Activated naive CD8-positive, alpha-beta T cell treated with anti-CD3 and anti-CD28 coated beads for 36 hours (primary cell): ENCODE measurements around the gene TRMT5. TPM values are rescaled to one million over a fixed set of nuclear protein-coding genes. Genes with fewer than 3 reads are reported as not detected.

Experiments
- DNase-seq: peaks from one replicate; pipeline ENCODE4 v3.0.0; 2021
- H3K27ac Mint-ChIP-seq: one replicate; pipeline ENCODE4 v1.8.0; 2022; ENCODE audit warnings: mild to moderate bottlenecking, moderate library complexity, mixed read lengths
- H3K27me3 Mint-ChIP-seq: one replicate; pipeline ENCODE4 v1.8.0; 2022; ENCODE audit warnings: mild to moderate bottlenecking, mixed read lengths
- H3K36me3 Mint-ChIP-seq: one replicate; pipeline ENCODE4 v1.8.0; 2021; ENCODE audit warnings: mild to moderate bottlenecking, mixed read lengths
- H3K4me1 Mint-ChIP-seq: one replicate; pipeline ENCODE4 v1.8.0; 2021; ENCODE audit warnings: mixed read lengths
- H3K4me3 Mint-ChIP-seq: one replicate; pipeline ENCODE4 v1.8.0; 2022; ENCODE audit warnings: mild to moderate bottlenecking, moderate library complexity, mixed read lengths
- H3K9me3 Mint-ChIP-seq: one replicate; pipeline ENCODE4 v1.8.0; 2022; ENCODE audit warnings: mixed read lengths
- total RNA-seq, 2 experiments: library from RNA; stranded (reverse); gene quantifications; one replicate each; pipeline ENCODE4 v1.2.3, GENCODE V29; 2021

TRMT5 gene
- total RNA-seq, 2 experiments from 2014 or later: 20.8 to 24.8 TPM

GRCh38 chr14:60973070-60973469 is 7.8 kb downstream of the TRMT5 start:
- Mint-ChIP-seq H3K4me1 (peaks cover 8% of the 10 kb centered on the region), H3K9me3 (no peaks in the 10 kb centered on the region), H3K4me3 (no peak overlapping the region), H3K27ac (no peak overlapping the region), H3K36me3 (peaks cover 45% of the 10 kb centered on the region), H3K27me3 (no peaks in the 10 kb centered on the region)
- no peak for DNase-seq

- no peaks in the 10 kb centered on the region for H3K9me3 Mint-ChIP-seq
- peaks cover 39% of the 10 kb centered on the region for H3K36me3 Mint-ChIP-seq
- H3K27me3 Mint-ChIP-seq: no peaks in the 10 kb centered on the region
- peaks cover 8% of the 10 kb centered on the region for H3K4me1 Mint-ChIP-seq
- H3K4me3 Mint-ChIP-seq: no peak overlapping the region
- no peak for DNase-seq
- no peak overlapping the region for H3K27ac Mint-ChIP-seq
These were observed 8.6 kb downstream of the TRMT5 start for GRCh38 chr14:60972295-60972694.

- no peak overlapping the region for H3K27ac Mint-ChIP-seq
- H3K9me3 Mint-ChIP-seq: no peaks in the 10 kb centered on the region
- H3K36me3 Mint-ChIP-seq: peaks cover 29% of the 10 kb centered on the region
- no peak for DNase-seq
- H3K4me3 Mint-ChIP-seq: no peak overlapping the region
- H3K27me3 Mint-ChIP-seq: no peaks in the 10 kb centered on the region
- H3K4me1 Mint-ChIP-seq: peaks cover 5% of the 10 kb centered on the region
These were observed 9.6 kb downstream of the TRMT5 start for GRCh38 chr14:60971271-60971670.

GRCh38 chr14:60970146-60970545 is 10.7 kb downstream of the TRMT5 start:
- DNase-seq: no peak
- peaks cover 26% of the 10 kb centered on the region for H3K36me3 Mint-ChIP-seq
- H3K27me3 Mint-ChIP-seq: no peaks in the 10 kb centered on the region
- no peak overlapping the region for H3K4me3 Mint-ChIP-seq
- no peaks in the 10 kb centered on the region for H3K9me3 Mint-ChIP-seq
- H3K27ac Mint-ChIP-seq: no peak overlapping the region
- peaks cover 6% of the 10 kb centered on the region for H3K4me1 Mint-ChIP-seq

GRCh38 chr14:60968671-60969070 is 12.2 kb downstream of the TRMT5 start:
- no peak overlapping the region for H3K4me3 Mint-ChIP-seq
- peaks cover 11% of the 10 kb centered on the region for H3K4me1 Mint-ChIP-seq
- H3K9me3 Mint-ChIP-seq: no peaks in the 10 kb centered on the region
- H3K27ac Mint-ChIP-seq: no peak overlapping the region
- H3K36me3 Mint-ChIP-seq: peaks cover 21% of the 10 kb centered on the region
- no peak for DNase-seq
- H3K27me3 Mint-ChIP-seq: no peaks in the 10 kb centered on the region

GRCh38 chr14:60968099-60968498 is 12.8 kb downstream of the TRMT5 start:
- no peak for DNase-seq
- Mint-ChIP-seq H3K9me3 (no peaks in the 10 kb centered on the region), H3K4me3 (no peak overlapping the region), H3K4me1 (peaks cover 12% of the 10 kb centered on the region), H3K36me3 (peaks cover 19% of the 10 kb centered on the region), H3K27ac (no peak overlapping the region), H3K27me3 (no peaks in the 10 kb centered on the region)

- Mint-ChIP-seq H3K4me3 (no peak overlapping the region), H3K4me1 (peaks cover 12% of the 10 kb centered on the region), H3K36me3 (peaks cover 5% of the 10 kb centered on the region), H3K27me3 (no peaks in the 10 kb centered on the region), H3K9me3 (no peaks in the 10 kb centered on the region), H3K27ac (no peak overlapping the region)
- no peak for DNase-seq
These were observed 15.5 kb downstream of the TRMT5 start for GRCh38 chr14:60965402-60965801.

- Mint-ChIP-seq H3K4me1 (peaks cover 12% of the 10 kb centered on the region), H3K4me3 (no peak overlapping the region), H3K27ac (no peak overlapping the region), H3K27me3 (no peaks in the 10 kb centered on the region), H3K9me3 (no peaks in the 10 kb centered on the region), H3K36me3 (peaks cover 5% of the 10 kb centered on the region)
- DNase-seq: no peak
These were observed 16.0 kb downstream of the TRMT5 start for GRCh38 chr14:60964904-60965303.

- Mint-ChIP-seq H3K27ac (no peak overlapping the region), H3K27me3 (no peaks in the 10 kb centered on the region), H3K36me3 (peaks cover 15% of the 10 kb centered on the region), H3K9me3 (peaks cover 1% of the 10 kb centered on the region), H3K4me3 (no peak overlapping the region), H3K4me1 (peaks cover 12% of the 10 kb centered on the region)
- DNase-seq: no peak
These were observed 17.1 kb downstream of the TRMT5 start for GRCh38 chr14:60963761-60964160.

GRCh38 chr14:60958146-60958545 is 22.7 kb downstream of the TRMT5 start:
- no peak overlapping the region for H3K27ac Mint-ChIP-seq
- no peak for DNase-seq
- peaks cover 47% of the 10 kb centered on the region for H3K36me3 Mint-ChIP-seq
- H3K27me3 Mint-ChIP-seq: no peaks in the 10 kb centered on the region
- peaks cover 32% of the 10 kb centered on the region for H3K9me3 Mint-ChIP-seq
- no peak overlapping the region for H3K4me3 Mint-ChIP-seq
- peaks cover 3% of the 10 kb centered on the region for H3K4me1 Mint-ChIP-seq

- no peak overlapping the region for H3K4me3 Mint-ChIP-seq
- H3K4me1 Mint-ChIP-seq: peaks cover 3% of the 10 kb centered on the region
- no peaks in the 10 kb centered on the region for H3K27me3 Mint-ChIP-seq
- H3K9me3 Mint-ChIP-seq: peaks cover 32% of the 10 kb centered on the region
- H3K36me3 Mint-ChIP-seq: peaks cover 47% of the 10 kb centered on the region
- DNase-seq: no peak
- H3K27ac Mint-ChIP-seq: peak overlapping the region; percentile 62
These were observed 24.2 kb downstream of the TRMT5 start for GRCh38 chr14:60956632-60957031.

- peak overlapping the region; percentile 62 for H3K27ac Mint-ChIP-seq
- peaks cover 3% of the 10 kb centered on the region for H3K4me1 Mint-ChIP-seq
- peaks cover 45% of the 10 kb centered on the region for H3K36me3 Mint-ChIP-seq
- no peak overlapping the region for H3K4me3 Mint-ChIP-seq
- no peaks in the 10 kb centered on the region for H3K27me3 Mint-ChIP-seq
- peaks cover 32% of the 10 kb centered on the region for H3K9me3 Mint-ChIP-seq
- no peak for DNase-seq
These were observed 24.7 kb downstream of the TRMT5 start for GRCh38 chr14:60956202-60956601.

- Mint-ChIP-seq H3K4me1 (peaks cover 3% of the 10 kb centered on the region), H3K27me3 (no peaks in the 10 kb centered on the region), H3K4me3 (no peak overlapping the region), H3K9me3 (peaks cover 19% of the 10 kb centered on the region), H3K27ac (no peak overlapping the region), H3K36me3 (peaks cover 28% of the 10 kb centered on the region)
- DNase-seq: no peak
These were observed 29.0 kb downstream of the TRMT5 start for GRCh38 chr14:60951776-60952435.

GRCh38 chr14:60946773-60947172 is 34.1 kb downstream of the TRMT5 start:
- H3K36me3 Mint-ChIP-seq: peaks cover 16% of the 10 kb centered on the region
- no peak overlapping the region for H3K4me3 Mint-ChIP-seq
- DNase-seq: no peak
- H3K9me3 Mint-ChIP-seq: no peaks in the 10 kb centered on the region
- no peaks in the 10 kb centered on the region for H3K27me3 Mint-ChIP-seq
- no peak overlapping the region for H3K27ac Mint-ChIP-seq
- peaks cover 10% of the 10 kb centered on the region for H3K4me1 Mint-ChIP-seq

GRCh38 chr14:60945984-60946383 is 34.9 kb downstream of the TRMT5 start:
- peak overlapping the region; percentile 30 for H3K27ac Mint-ChIP-seq
- no peak overlapping the region for H3K4me3 Mint-ChIP-seq
- no peak for DNase-seq
- H3K27me3 Mint-ChIP-seq: no peaks in the 10 kb centered on the region
- H3K36me3 Mint-ChIP-seq: peaks cover 22% of the 10 kb centered on the region
- no peaks in the 10 kb centered on the region for H3K9me3 Mint-ChIP-seq
- peaks cover 10% of the 10 kb centered on the region for H3K4me1 Mint-ChIP-seq

GRCh38 chr14:60944204-60944603 is 36.7 kb downstream of the TRMT5 start:
- H3K4me1 Mint-ChIP-seq: peaks cover 10% of the 10 kb centered on the region
- H3K36me3 Mint-ChIP-seq: peaks cover 25% of the 10 kb centered on the region
- H3K9me3 Mint-ChIP-seq: no peaks in the 10 kb centered on the region
- no peaks in the 10 kb centered on the region for H3K27me3 Mint-ChIP-seq
- no peak overlapping the region for H3K27ac Mint-ChIP-seq
- H3K4me3 Mint-ChIP-seq: no peak overlapping the region
- DNase-seq: no peak
